Measurements from ENCODE around the gene TMEM35B.
"Not testable (repeated sequence)": the region's sequence is repeated elsewhere in the genome, so short reads cannot be mapped to it uniquely, and the experiment has no call there.

Gene TMEM35B

GRCh38 chr1:34976384-34977209 lies 8.6 kb downstream of the TMEM35B start:
- in situ Hi-C loops (cut with HindIII; ENCODE audit: low sequenced_read_pairs) = no loop called here

DNA sequence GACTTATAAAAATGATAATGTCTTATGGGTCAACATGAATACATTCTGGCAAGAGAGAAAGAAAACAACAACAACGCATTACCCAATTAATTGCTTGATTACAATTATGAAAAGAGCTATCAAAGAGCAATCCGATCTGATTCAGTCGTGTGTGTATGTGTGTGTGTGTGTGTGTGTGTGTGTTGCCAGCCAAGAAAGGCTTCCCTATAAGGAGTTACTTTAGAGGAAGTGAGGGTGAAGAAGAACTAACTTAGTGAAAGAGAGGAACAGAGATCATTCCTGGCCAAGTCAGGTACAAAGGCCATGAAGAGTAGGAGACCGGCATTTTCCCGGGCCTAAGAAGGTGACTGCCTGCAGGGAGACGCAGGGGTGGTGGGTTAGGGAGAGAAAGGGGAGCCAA lies 9.4 kb downstream of the TMEM35B start:
- in situ Hi-C loops (cut with HindIII; ENCODE audit: low sequenced_read_pairs) = no loop called here

DNA sequence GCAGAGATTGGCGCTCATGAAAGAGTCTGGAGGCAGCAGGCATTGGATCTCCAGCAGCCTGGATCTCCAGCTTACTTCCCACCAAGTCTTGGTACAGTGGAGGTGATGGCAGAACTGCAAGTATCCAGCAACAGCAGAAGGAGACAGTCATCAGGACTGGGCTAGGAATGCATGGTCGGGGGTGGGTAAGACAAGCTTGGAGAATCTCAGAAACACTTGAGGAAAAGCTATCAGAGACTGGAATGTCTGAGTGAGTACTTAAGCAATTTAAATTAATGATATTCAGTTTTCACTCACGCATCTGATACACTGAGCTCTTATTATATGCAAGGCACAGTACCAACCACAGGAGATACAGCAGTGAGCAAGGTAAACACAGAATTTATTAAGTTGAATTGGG lies 9.8 kb downstream of the TMEM35B start:
- in situ Hi-C loops (cut with HindIII; ENCODE audit: low sequenced_read_pairs) = no loop called here

- in situ Hi-C loops (cut with HindIII; ENCODE audit: low sequenced_read_pairs) = no loop called here
Observed at GRCh38 chr1:34974626-34975025, 10.5 kb downstream of the TMEM35B start.

DNA sequence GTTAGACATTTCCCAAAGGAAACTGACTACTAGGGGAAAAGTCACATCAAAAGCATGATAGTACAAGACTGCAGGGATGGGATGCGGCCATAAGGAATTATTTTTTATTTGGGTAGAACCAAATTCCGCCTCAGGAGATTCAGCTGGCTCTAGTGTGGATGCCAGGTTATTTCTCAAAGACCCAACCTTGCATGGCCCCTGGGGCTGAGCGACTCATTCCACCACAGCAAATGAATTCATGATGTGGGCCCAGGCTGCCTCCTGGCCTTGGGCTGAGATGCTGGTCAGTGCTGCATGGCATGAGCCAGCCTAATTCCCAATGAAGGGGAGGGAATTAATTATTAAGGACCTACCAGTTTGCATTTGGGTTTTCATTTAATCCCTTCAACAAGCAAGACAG lies 11.8 kb downstream of the TMEM35B start:
- in situ Hi-C loops (cut with HindIII; ENCODE audit: low sequenced_read_pairs) = no loop called here

- in situ Hi-C loops (cut with HindIII; ENCODE audit: low sequenced_read_pairs) = no loop called here
Observed at GRCh38 chr1:34970829-34971228, 14.3 kb downstream of the TMEM35B start.

GRCh38 chr1:34970220-34970735 lies 14.9 kb downstream of the TMEM35B start:
- in situ Hi-C loops (cut with HindIII; ENCODE audit: low sequenced_read_pairs) = no loop called here

GRCh38 chr1:34968297-34968696 lies 16.9 kb downstream of the TMEM35B start:
- in situ Hi-C loops (cut with HindIII; ENCODE audit: low sequenced_read_pairs) = not testable (repeated sequence)

DNA sequence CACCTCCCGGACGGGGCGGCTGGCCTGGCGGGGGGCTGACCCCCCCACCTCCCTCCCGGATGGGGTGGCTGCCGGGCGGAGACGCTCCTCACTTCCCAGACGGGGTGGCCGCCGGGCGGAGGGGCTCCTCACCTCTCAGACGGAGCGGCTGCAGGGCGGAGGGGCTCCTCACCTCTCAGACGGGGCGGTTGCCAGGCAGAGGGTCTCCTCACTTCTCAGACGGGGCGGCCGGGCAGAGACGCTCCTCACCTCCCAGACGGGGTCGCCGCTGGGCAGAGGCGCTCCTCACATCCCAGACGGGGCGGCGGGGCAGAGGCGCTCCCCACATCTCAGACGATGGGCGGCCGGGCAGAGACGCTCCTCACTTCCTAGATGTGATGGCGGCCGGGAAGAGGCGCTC lies 17.5 kb downstream of the TMEM35B start:
- in situ Hi-C loops (cut with HindIII; ENCODE audit: low sequenced_read_pairs) = not testable (repeated sequence)

DNA sequence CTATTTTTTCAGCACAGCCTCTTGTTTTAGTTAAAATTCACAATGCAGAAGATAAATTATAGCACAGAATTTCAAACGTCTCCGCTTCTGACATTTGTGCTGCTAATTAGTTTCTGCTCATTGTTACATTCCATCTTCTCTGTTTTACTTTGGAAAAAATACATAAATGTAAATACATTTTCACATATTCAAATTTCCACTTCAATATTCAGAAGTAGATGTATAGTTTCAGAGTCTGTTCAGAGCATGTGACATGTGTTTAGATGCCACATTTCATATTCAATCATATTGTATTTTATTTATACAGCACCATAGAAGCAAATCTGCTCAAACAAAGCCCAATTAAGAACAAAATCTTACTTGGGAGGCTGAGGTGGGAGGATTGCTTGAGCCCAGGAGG lies 19.6 kb downstream of the TMEM35B start:
- in situ Hi-C loops (cut with HindIII; ENCODE audit: low sequenced_read_pairs) = no loop called here

GRCh38 chr1:34950428-34950827 lies 34.7 kb downstream of the TMEM35B start:
- in situ Hi-C loops (cut with HindIII; ENCODE audit: low sequenced_read_pairs) = no loop called here

GRCh38 chr1:34948739-34949138 lies 36.4 kb downstream of the TMEM35B start:
- in situ Hi-C loops (cut with HindIII; ENCODE audit: low sequenced_read_pairs) = not testable (repeated sequence)

GRCh38 chr1:34947641-34948314 lies 37.4 kb downstream of the TMEM35B start:
- in situ Hi-C loops (cut with HindIII; ENCODE audit: low sequenced_read_pairs) = not testable (repeated sequence)

DNA sequence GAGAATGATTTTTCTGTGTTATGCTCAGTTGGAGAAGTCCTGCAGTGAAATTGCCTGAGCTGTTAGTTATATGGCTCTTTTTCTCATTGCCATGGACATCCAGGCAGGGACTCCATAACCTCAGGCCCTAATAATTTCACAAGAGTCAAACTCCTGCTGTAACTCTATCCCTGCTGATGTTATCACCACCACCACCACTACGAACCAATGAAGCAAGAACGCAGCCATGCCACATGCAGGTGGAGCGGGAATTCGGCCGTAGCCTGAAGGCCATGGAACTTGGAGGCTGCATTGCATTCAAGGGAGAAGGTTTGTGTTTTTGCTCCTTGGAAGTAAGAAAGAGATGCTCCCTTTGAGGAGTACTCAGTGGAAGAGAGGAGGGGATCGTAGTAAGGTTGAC lies 38.9 kb downstream of the TMEM35B start:
- in situ Hi-C loops (cut with HindIII; ENCODE audit: low sequenced_read_pairs) = no loop called here

GRCh38 chr1:34941798-34942197 lies 43.3 kb downstream of the TMEM35B start:
- in situ Hi-C loops (cut with HindIII; ENCODE audit: low sequenced_read_pairs) = not testable (repeated sequence)
